Lower leg skin (tissue), 3 donors: ENCODE data around the gene LPCAT4.

ENCODE experiments used
- CTCF ChIP-seq, 3 donors: fragments of 450-650 bp; IDR thresholded peaks; one replicate each; pipeline ENCODE4 v1.5.1; 2016; ENCODE audit warnings: antibody characterized with exemption in 3 of 3, mild to moderate bottlenecking in 3 of 3, moderate library complexity in 2 of 3
- POLR2A ChIP-seq, 2 donors: fragments of 450-650 bp; IDR thresholded peaks; one replicate each; pipeline ENCODE4 v1.6.1; 2016 to 2017; ENCODE audit warnings: antibody characterized with exemption in 2 of 2, mild to moderate bottlenecking in 1 of 2, moderate library complexity in 1 of 2

GRCh38 chr15:34318277-34319079 lies 48.5 kb downstream of the LPCAT4 start:
- no peak for TF ChIP-seq CTCF (IDR thresholded peaks at IDR 0.05)
- TF ChIP-seq POLR2A (IDR thresholded peaks at IDR 0.05): no peak
